Measurements from ENCODE around the gene UBE2J2. TPM values are rescaled to one million over a fixed set of nuclear protein-coding genes. Genes with fewer than 3 reads are reported as not detected.
A peak's percentile ranks its signal among the peaks of the same experiment; 100 is the strongest.

UBE2J2 gene
- total RNA-seq, 2 experiments from 2014 or later = 41.4 to 41.5 TPM

DNA sequence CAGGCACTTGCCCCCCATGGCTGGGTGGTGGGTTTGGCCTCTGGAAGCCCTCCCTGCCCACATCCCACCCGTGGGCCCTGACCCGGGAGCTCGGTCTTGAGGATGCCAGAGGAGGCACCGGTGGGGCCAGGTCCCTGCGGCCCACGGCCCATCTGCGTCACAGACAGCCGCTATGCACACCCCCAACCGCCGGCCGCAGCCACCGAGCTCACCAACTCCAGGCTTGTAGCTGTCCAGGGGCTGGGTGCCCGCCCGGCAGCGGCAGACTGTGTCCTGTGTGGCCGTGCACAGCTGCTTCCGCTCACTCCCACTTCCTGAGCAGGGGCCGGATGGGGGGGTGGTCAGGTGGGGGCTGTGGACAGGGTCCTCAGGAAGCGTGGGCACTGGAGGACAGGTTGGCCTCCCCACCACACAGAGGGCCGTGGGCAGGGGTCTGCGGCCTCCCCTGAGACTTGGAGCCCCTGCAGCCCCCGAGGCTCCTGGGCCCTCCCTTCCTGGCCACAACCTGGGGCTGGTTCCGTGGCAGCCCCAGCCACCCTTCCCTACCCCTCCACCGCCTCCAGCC, 60.8 kb downstream of the UBE2J2 start:
- Mint-ChIP-seq H3K4me3 (peak overlapping the region; percentile 42), H3K4me1 (ENCODE audit: low read depth) (peaks cover 36% of the 10 kb centered on the region), H3K27me3 (no peaks in the 10 kb centered on the region), H3K9me3 (no peaks in the 10 kb centered on the region), H3K27ac (no peak overlapping the region), H3K36me3 (ENCODE audit: low read depth) (peaks cover 13% of the 10 kb centered on the region)
- Histone ChIP-seq H3K27ac (ENCODE audit: low read depth in 1 of 2, low read length in 2 of 2) (peak overlapping the region; percentile 46 to 66), H3K36me3 (ENCODE audit: insufficient read depth, low read length) (peaks cover 8% of the 10 kb centered on the region), H3K27me3 (ENCODE audit: control insufficient read depth in 1 of 2, insufficient read depth in 2 of 2, low read length in 2 of 2) (no peaks in the 10 kb centered on the region), H3K4me1 (ENCODE audit: insufficient read depth, low read length) (peaks cover 89% of the 10 kb centered on the region), H3K4me3 (ENCODE audit: low read length) (peak overlapping the region; percentile 68), H3K9me3 (ENCODE audit: control insufficient read depth in 1 of 2, insufficient read depth in 1 of 2, low read length in 2 of 2) (peaks cover 0 to 3% of the 10 kb centered on the region in 2 experiments)
- TF ChIP-seq, protein P1, sequence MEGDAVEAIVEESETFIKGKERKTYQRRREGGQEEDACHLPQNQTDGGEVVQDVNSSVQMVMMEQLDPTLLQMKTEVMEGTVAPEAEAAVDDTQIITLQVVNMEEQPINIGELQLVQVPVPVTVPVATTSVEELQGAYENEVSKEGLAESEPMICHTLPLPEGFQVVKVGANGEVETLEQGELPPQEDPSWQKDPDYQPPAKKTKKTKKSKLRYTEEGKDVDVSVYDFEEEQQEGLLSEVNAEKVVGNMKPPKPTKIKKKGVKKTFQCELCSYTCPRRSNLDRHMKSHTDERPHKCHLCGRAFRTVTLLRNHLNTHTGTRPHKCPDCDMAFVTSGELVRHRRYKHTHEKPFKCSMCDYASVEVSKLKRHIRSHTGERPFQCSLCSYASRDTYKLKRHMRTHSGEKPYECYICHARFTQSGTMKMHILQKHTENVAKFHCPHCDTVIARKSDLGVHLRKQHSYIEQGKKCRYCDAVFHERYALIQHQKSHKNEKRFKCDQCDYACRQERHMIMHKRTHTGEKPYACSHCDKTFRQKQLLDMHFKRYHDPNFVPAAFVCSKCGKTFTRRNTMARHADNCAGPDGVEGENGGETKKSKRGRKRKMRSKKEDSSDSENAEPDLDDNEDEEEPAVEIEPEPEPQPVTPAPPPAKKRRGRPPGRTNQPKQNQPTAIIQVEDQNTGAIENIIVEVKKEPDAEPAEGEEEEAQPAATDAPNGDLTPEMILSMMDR (IDR thresholded peaks at IDR 0.05) = no peak
- ATAC-seq (ENCODE audit: poor library complexity) (peak; percentile 5), DNase-seq (peak in 6 of 14 experiments; percentile 37 to 81 (median 63))
- ChIA-PET POLR2A (interaction anchor here (0.8 to 1.2 kb wide), 3 partner anchors 39 to 91 kb away, joined by 3 to 5 read pairs (median 3); partner anchors contain the start of gene TTLL10), CTCF (no interaction called here)
- intact Hi-C loops (cut with DNase I, micrococcal nuclease) = no loop called here

DNA sequence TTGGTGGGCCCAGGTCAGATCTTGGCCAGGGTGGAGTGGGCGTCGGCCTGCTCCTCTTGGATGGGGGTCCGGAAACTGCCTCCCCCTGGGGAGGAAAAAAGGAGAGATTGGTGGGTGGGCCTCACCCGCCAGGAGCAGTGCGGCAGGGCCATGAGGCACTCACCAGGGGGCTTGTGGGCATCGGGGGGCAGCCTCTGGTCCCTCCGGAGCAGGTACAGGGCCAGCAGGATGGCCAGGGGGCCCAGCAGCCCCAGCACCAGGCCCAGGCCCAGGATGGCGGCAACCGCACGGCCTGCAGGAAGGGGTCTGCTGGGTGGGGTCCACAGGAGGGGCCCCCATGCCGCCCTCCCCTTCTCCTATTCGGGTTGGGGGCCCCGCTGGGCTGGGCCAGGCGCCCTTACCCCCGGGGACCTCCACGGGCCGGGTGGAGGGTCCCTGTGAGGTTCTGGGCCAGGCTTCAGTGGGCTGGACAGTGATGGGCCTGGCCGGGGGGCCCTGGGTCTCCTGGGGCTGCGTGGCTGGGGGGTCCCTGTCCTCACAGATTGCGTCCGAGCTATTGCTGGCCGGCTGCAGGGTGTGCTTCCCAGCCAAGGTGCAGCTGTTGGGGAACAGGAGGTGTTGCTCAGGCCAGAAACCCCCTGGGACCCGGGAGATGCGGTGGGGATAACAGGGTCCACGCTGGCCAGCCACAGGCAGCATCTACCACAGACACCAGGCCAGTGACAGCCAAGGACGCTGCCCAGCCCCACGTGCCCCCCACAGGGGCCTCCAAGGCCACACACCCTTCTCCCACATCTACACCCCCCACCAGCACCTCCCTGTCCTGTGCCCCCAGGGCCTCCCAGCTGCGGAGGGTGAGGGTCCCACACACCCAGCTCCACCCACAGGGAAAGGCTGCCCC, 61.9 kb downstream of the UBE2J2 start:
- Mint-ChIP-seq H3K9me3 (no peaks in the 10 kb centered on the region), H3K4me1 (ENCODE audit: low read depth) (peaks cover 35% of the 10 kb centered on the region), H3K4me3 (peak overlapping the region; percentile 45), H3K27me3 (no peaks in the 10 kb centered on the region), H3K36me3 (ENCODE audit: low read depth) (peaks cover 6% of the 10 kb centered on the region), H3K27ac (peak overlapping the region; percentile 44)
- H3K27ac ChIP-seq (ENCODE audit: low read depth in 1 of 2, low read length in 2 of 2) = peak overlapping the region in 1 of 2 donors; percentile 40
- H3K27me3 ChIP-seq (ENCODE audit: control insufficient read depth in 1 of 2, insufficient read depth in 2 of 2, low read length in 2 of 2) = no peaks in the 10 kb centered on the region
- H3K4me3 ChIP-seq (ENCODE audit: low read length) = peak overlapping the region; percentile 35
- peaks cover 90% of the 10 kb centered on the region for H3K4me1 ChIP-seq (ENCODE audit: insufficient read depth, low read length)
- ATAC-seq (ENCODE audit: poor library complexity) = no peak
- H3K9me3 ChIP-seq (ENCODE audit: control insufficient read depth in 1 of 2, insufficient read depth in 1 of 2, low read length in 2 of 2) = no peaks in the 10 kb centered on the region
- intact Hi-C loops (cut with DNase I, micrococcal nuclease) = no loop called here
- peak in 2 of 14 experiments; percentile 5 to 38 for DNase-seq
- ChIA-PET POLR2A (no interaction called here), CTCF (no interaction called here)
- H3K36me3 ChIP-seq (ENCODE audit: insufficient read depth, low read length) = peaks cover 2% of the 10 kb centered on the region
- TF ChIP-seq, protein P1 (IDR thresholded peaks at IDR 0.05) = no peak

DNA sequence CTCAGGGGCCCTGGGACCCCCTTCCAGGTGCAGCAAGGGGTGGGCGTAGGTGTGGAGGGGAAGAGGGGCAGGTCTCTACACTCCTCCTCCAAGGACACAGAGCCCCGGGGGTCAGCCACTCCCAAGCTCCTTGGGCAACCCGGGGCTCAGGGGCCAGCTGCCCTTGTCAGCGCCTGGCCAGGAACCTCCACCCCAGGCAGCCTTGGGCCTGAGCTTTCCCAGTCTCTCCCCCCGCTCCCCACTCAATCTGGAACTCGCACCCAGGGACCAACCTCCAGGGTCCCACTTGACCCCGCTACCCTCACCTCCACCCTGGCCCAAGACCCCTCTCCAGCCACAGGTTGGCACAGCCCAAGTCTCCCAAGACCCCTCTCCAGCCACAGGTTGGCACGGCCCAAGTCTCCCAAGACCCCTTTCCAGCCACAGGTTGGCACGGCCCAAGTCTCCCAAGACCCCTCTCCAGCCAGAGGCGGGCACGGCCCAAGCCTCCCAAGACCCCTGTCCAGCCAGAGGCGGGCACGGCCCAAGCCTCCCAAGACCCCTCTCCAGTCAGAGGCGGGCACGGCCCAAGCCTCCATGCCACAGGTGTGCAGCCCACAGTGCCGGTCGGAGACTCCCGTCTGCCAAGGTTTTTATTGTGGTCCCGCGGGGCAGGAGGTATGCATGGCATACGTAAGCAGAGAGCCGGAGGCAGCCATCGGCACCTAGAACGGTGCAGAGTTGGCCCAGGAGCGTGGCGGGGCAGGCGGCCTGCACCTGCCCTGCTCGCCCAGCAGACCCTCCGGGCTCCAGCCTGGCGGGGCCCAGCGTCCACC, 62.7 kb downstream of the UBE2J2 start:
- Histone ChIP-seq H3K4me1 (ENCODE audit: insufficient read depth, low read length) (peaks cover 90% of the 10 kb centered on the region), H3K27me3 (ENCODE audit: control insufficient read depth in 1 of 2, insufficient read depth in 2 of 2, low read length in 2 of 2) (no peaks in the 10 kb centered on the region), H3K9me3 (ENCODE audit: control insufficient read depth in 1 of 2, insufficient read depth in 1 of 2, low read length in 2 of 2) (no peaks in the 10 kb centered on the region), H3K27ac (ENCODE audit: low read depth in 1 of 2, low read length in 2 of 2) (no peak overlapping the region), H3K36me3 (ENCODE audit: insufficient read depth, low read length) (peaks cover 2% of the 10 kb centered on the region), H3K4me3 (ENCODE audit: low read length) (no peak overlapping the region)
- no peak for ATAC-seq (ENCODE audit: poor library complexity)
- TF ChIP-seq, protein P1 (IDR thresholded peaks at IDR 0.05) = no peak
- ChIA-PET CTCF (no interaction called here), POLR2A (no interaction called here)
- H3K36me3 Mint-ChIP-seq (ENCODE audit: low read depth) = no peaks in the 10 kb centered on the region
- DNase-seq = peak in 4 of 14 experiments; percentile 2 to 31 (median 17)
- H3K9me3 Mint-ChIP-seq = no peaks in the 10 kb centered on the region
- H3K27me3 Mint-ChIP-seq = no peaks in the 10 kb centered on the region
- intact Hi-C loops (cut with DNase I, micrococcal nuclease) = no loop called here
- H3K4me1 Mint-ChIP-seq (ENCODE audit: low read depth) = peaks cover 30% of the 10 kb centered on the region
- H3K4me3 Mint-ChIP-seq = peak overlapping the region; percentile 48
- peak overlapping the region; percentile 44 for H3K27ac Mint-ChIP-seq
